H1 (cell line): ENCODE measurements around the gene CST7. TPM values are rescaled to one million over a fixed set of nuclear protein-coding genes. Genes with fewer than 3 reads are reported as not detected.

Experiments used
- CTCF ChIA-PET: fragments of 300-600 bp; sonication (Branson Sonifier 250); formaldehyde crosslinking; loops from one replicate; lab custom pipeline; 2021; ENCODE audit not compliant: partially characterized antibody; lab: Charles Lee
- POLR2A ChIA-PET: fragments of 300-600 bp; sonication (Branson Sonifier 250); formaldehyde crosslinking; loops from one replicate; lab custom pipeline; 2021; ENCODE audit warnings: inconsistent platforms; ENCODE audit not compliant: partially characterized antibody; lab: Charles Lee
- DNase-seq, 2 experiments: peaks; one replicate each; pipeline versions ENCODE4 v3.0.0 to v3.0.0-alpha.2; 2010 to 2022; ENCODE audit warnings: low spot score in 2 of 2, low read depth in 1 of 2, mixed read lengths in 1 of 2
- FAIRE-seq: peaks from 2 replicates; lab custom pipeline; 2011; peaks lifted over from hg19 to GRCh38; lab: Jason Lieb, UNC
- H2AFZ ChIP-seq: 2 replicates; pipeline ENCODE4 v1.8.1; 2012; ENCODE audit warnings: low read length, inconsistent platforms
- H2AK5ac ChIP-seq: 2 replicates; pipeline ENCODE4 v1.6.1; 2013; ENCODE audit warnings: low read depth, low read length
- H2BK120ac ChIP-seq: replicated peaks from 2 replicates; pipeline ENCODE3; 2013; ENCODE audit warnings: low read depth, low read length, inconsistent platforms
- H2BK12ac ChIP-seq: 2 replicates; pipeline ENCODE4 v1.6.1; 2013; ENCODE audit warnings: low read depth, low read length
- H2BK15ac ChIP-seq: 2 replicates; pipeline ENCODE4 v1.6.1; 2013; ENCODE audit warnings: low read length
- H2BK20ac ChIP-seq: 2 replicates; pipeline ENCODE4 v1.6.1; 2013; ENCODE audit warnings: low read length
- H2BK5ac ChIP-seq: 2 replicates; pipeline ENCODE4 v1.6.1; 2013; ENCODE audit warnings: low read depth, low read length
- H3K14ac ChIP-seq: 2 replicates; pipeline ENCODE4 v1.6.1; 2013; ENCODE audit warnings: inconsistent platforms; ENCODE audit not compliant: insufficient read length
- H3K18ac ChIP-seq: 2 replicates; pipeline ENCODE4 v1.6.1; 2013; ENCODE audit warnings: low read length; ENCODE audit errors: extremely low read depth
- H3K23ac ChIP-seq: 2 replicates; pipeline ENCODE4 v1.6.1; 2013; ENCODE audit warnings: inconsistent platforms; ENCODE audit not compliant: insufficient read length
- H3K23me2 ChIP-seq: 2 replicates; pipeline ENCODE4 v1.6.1; 2013; ENCODE audit warnings: low read depth, low read length
- H3K27ac ChIP-seq: 2 replicates; pipeline ENCODE4 v1.6.1; 2011; ENCODE audit warnings: low read depth, low read length, inconsistent platforms
- H3K27me3 ChIP-seq, 4 experiments: replicated peaks in 1 of 4; 1 replicate in 1 of 4; 2 replicates in 3 of 4; pipeline versions ENCODE4 v1.6.1 to v1.8.1; 2011 to 2013; ENCODE audit warnings: low read length in 3 of 4, mild to moderate bottlenecking in 3 of 4, inconsistent platforms in 2 of 4, mixed read lengths in 2 of 4, moderate library complexity in 1 of 4; ENCODE audit not compliant: control insufficient read depth in 3 of 4, insufficient read depth in 3 of 4; ENCODE audit errors: extremely low read depth in 1 of 4
- H3K36me3 ChIP-seq, 4 experiments: 2 replicates each; pipeline versions ENCODE4 v1.6.1 to v1.8.1; 2011 to 2013; ENCODE audit warnings: mild to moderate bottlenecking in 4 of 4, low read length in 3 of 4, moderate library complexity in 2 of 4, control low read depth in 1 of 4, inconsistent platforms in 1 of 4; ENCODE audit not compliant: insufficient read depth in 4 of 4, control insufficient read depth in 2 of 4
- H3K4ac ChIP-seq: replicated peaks from 2 replicates; pipeline ENCODE3; 2013; ENCODE audit warnings: low read length, low read depth, mixed read lengths, inconsistent platforms; ENCODE audit not compliant: insufficient read length
- H3K4me1 ChIP-seq, 4 experiments: replicated peaks in 1 of 4; 1 replicate in 1 of 4; 2 replicates in 3 of 4; pipeline versions ENCODE4 v1.6.1 to v1.8.1; 2011 to 2013; ENCODE audit warnings: low read length in 3 of 4, inconsistent platforms in 2 of 4, mixed read lengths in 1 of 4; ENCODE audit not compliant: insufficient read depth in 4 of 4, control insufficient read depth in 3 of 4
- H3K4me2 ChIP-seq, 2 experiments: 2 replicates each; pipeline versions ENCODE4 v1.6.1 to v1.8.1; 2011 to 2013; ENCODE audit warnings: low read depth in 2 of 2, low read length in 2 of 2, control low read depth in 1 of 2, inconsistent platforms in 1 of 2, mild to moderate bottlenecking in 1 of 2; ENCODE audit not compliant: insufficient read depth in 1 of 2
- H3K4me3 ChIP-seq, 4 experiments: fragments of 200-600, 300-600 bp in 1 of 4; sonication (generic), shearing (Covaris generic), sonication (Bioruptor Twin) in 1 of 4; 2 replicates each; pipeline versions ENCODE4 v1.5.1 to v1.8.1; 2011 to 2016; ENCODE audit warnings: low read length in 4 of 4, low read depth in 3 of 4, control low read depth in 2 of 4, inconsistent platforms in 2 of 4, mild to moderate bottlenecking in 2 of 4, mixed read lengths in 1 of 4, moderate library complexity in 1 of 4; ENCODE audit not compliant: insufficient read depth in 2 of 4; ENCODE audit errors: extremely low read depth in 1 of 4
- H3K56ac ChIP-seq: replicated peaks from 2 replicates; pipeline ENCODE3; 2013; ENCODE audit warnings: low read depth, mild to moderate bottlenecking, mixed read lengths, low read length, inconsistent platforms; ENCODE audit not compliant: insufficient read length
- H3K79me1 ChIP-seq: 2 replicates; pipeline ENCODE4 v1.6.1; 2013; ENCODE audit warnings: low read depth, low read length, control low read depth
- H3K79me2 ChIP-seq, 2 experiments: 2 replicates each; pipeline versions ENCODE4 v1.6.1 to v1.8.1; 2012 to 2013; ENCODE audit warnings: low read length in 2 of 2, mild to moderate bottlenecking in 2 of 2, inconsistent platforms in 1 of 2; ENCODE audit not compliant: insufficient read depth in 2 of 2, control insufficient read depth in 1 of 2
- H3K9ac ChIP-seq, 4 experiments: replicated peaks in 1 of 4; 1 replicate in 1 of 4; 2 replicates in 3 of 4; pipeline versions ENCODE4 v1.6.1 to v1.8.1; 2011 to 2013; ENCODE audit warnings: low read depth in 3 of 4, low read length in 3 of 4, control low read depth in 2 of 4, mild to moderate bottlenecking in 2 of 4, moderate library complexity in 2 of 4, inconsistent platforms in 1 of 4; ENCODE audit errors: extremely low read depth in 1 of 4
- H3K9me3 ChIP-seq, 2 experiments: 2 replicates each; pipeline versions ENCODE4 v1.6.1 to v1.8.1; 2012 to 2013; ENCODE audit warnings: mild to moderate bottlenecking in 2 of 2, moderate library complexity in 2 of 2, control low read depth in 1 of 2, inconsistent platforms in 1 of 2, low read depth in 1 of 2, low read length in 1 of 2, mixed read lengths in 1 of 2; ENCODE audit not compliant: insufficient read depth in 2 of 2
- H4K20me1 ChIP-seq, 2 experiments: replicated peaks in 1 of 2; 2 replicates each; pipeline versions ENCODE3 to v1.8.1; 2011 to 2013; ENCODE audit warnings: inconsistent platforms in 2 of 2, low read length in 2 of 2, mild to moderate bottlenecking in 1 of 2; ENCODE audit not compliant: insufficient read depth in 2 of 2, control insufficient read depth in 1 of 2
- H4K5ac ChIP-seq: 2 replicates; pipeline ENCODE4 v1.6.1; 2013; ENCODE audit warnings: low read length, low read depth, mixed read lengths, inconsistent platforms; ENCODE audit not compliant: insufficient read length
- H4K8ac ChIP-seq: 2 replicates; pipeline ENCODE4 v1.8.0; 2013; ENCODE audit warnings: mild to moderate bottlenecking, moderate library complexity, low read length, inconsistent platforms; ENCODE audit not compliant: insufficient read depth; ENCODE audit errors: extremely low read depth
- H4K91ac ChIP-seq: replicated peaks from 2 replicates; pipeline ENCODE3; 2013; ENCODE audit warnings: low read length, mixed read lengths, inconsistent platforms; ENCODE audit not compliant: insufficient read length
- BCL11A ChIP-seq, 2 experiments: IDR thresholded peaks; one replicate each; pipeline ENCODE4 v1.6.1; 2011; ENCODE audit warnings: low read depth in 2 of 2, low read length in 2 of 2, mild to moderate bottlenecking in 2 of 2
- CHD1 ChIP-seq: IDR thresholded peaks from 2 replicates; pipeline ENCODE4 v1.6.1; 2012; ENCODE audit warnings: low read depth, low read length, improper control_type of control experiment
- EP300 ChIP-seq, 2 experiments: IDR thresholded peaks; 1 replicate in 1 of 2; 2 replicates in 1 of 2; pipeline ENCODE4 v1.6.1; 2011 to 2012; ENCODE audit warnings: low read depth in 2 of 2, low read length in 2 of 2, mild to moderate bottlenecking in 2 of 2, borderline replicate concordance in 1 of 2, inconsistent platforms in 1 of 2, moderate library complexity in 1 of 2
- MAFK ChIP-seq: IDR thresholded peaks from 2 replicates; pipeline ENCODE4 v1.6.1; 2012; ENCODE audit warnings: low read depth, mild to moderate bottlenecking, improper control_type of control experiment, low read length
- POLR2A ChIP-seq, 2 experiments: IDR thresholded peaks; 1 replicate in 1 of 2; 2 replicates in 1 of 2; pipeline ENCODE4 v1.6.1; 2011; ENCODE audit warnings: low read depth in 2 of 2, low read length in 2 of 2, mild to moderate bottlenecking in 2 of 2; ENCODE audit errors: control extremely low read depth in 1 of 2
- RFX5 ChIP-seq: IDR thresholded peaks from 2 replicates; pipeline ENCODE4 v1.6.1; 2011; ENCODE audit warnings: low read depth, low read length, improper control_type of control experiment, borderline replicate concordance
- RNF2 ChIP-seq: fragments of 200-900, 300-1000 bp; sonication (generic); IDR thresholded peaks from 2 replicates; pipeline ENCODE4 v1.7.1; 2016; ENCODE audit warnings: borderline replicate concordance, low read depth, mild to moderate bottlenecking, antibody characterized with exemption, low read length; ENCODE audit not compliant: poor library complexity, severe bottlenecking; ENCODE audit errors: missing control alignments
- SIN3A ChIP-seq, 2 experiments: IDR thresholded peaks in 1 of 2; conservative IDR thresholded peaks in 1 of 2; 2 replicates each; pipeline ENCODE4 v1.6.1; 2011 to 2012; ENCODE audit warnings: low read length in 2 of 2, improper control_type of control experiment in 1 of 2, low read depth in 1 of 2, mild to moderate bottlenecking in 1 of 2
- SRF ChIP-seq: IDR thresholded peaks from 2 replicates; pipeline ENCODE4 v1.6.1; 2011; ENCODE audit warnings: mild to moderate bottlenecking, low read depth, low read length, moderate library complexity
- TAF7 ChIP-seq: optimal IDR thresholded peaks from 2 replicates; pipeline ENCODE3; 2011; ENCODE audit warnings: low read depth, mild to moderate bottlenecking, inconsistent platforms, low read length, moderate library complexity, borderline replicate concordance
- TBP ChIP-seq: IDR thresholded peaks from 2 replicates; pipeline ENCODE4 v1.6.1; 2011; ENCODE audit warnings: low read depth, low read length, improper control_type of control experiment
- WGBS, 2 experiments: shearing (Covaris generic) in 1 of 2; methylation state at CpG; one replicate each; pipeline versions ENCODE4 v1.1.6 to v1.1.7; 2013 to 2015; ENCODE audit warnings: low lambda C conversion rate in 2 of 2, mixed read lengths in 2 of 2, inconsistent platforms in 1 of 2, low coverage in 1 of 2, missing lambda C conversion rate in 1 of 2; ENCODE audit not compliant: insufficient replicate concordance in 2 of 2, insufficient coverage in 1 of 2, insufficient read length in 1 of 2; ENCODE audit errors: extremely low coverage in 1 of 2, missing lambda C conversion rate in 1 of 2; 5-methylcytosine and 5-hydroxymethylcytosine counted together
- polyA plus RNA-seq, 7 experiments: library from polyadenylated mRNA; depleted of rRNA in 3 of 7; stranded (reverse) in 5 of 7; unstranded in 2 of 7; fragments of >200 nt in 5 of 7; fragments of 200-250 nt in 2 of 7; gene quantifications; 1 replicate in 5 of 7; 2 replicates in 1 of 7; 4 replicates in 1 of 7; pipeline versions ENCODE4 v1.2.1 to v1.2.3, GENCODE V29; 2011 to 2013; ENCODE audit warnings: missing spikeins in 2 of 7, mixed read lengths in 2 of 7
- total RNA-seq: library from RNA; stranded (reverse); fragmentation: NEBNext Ultra II Directional; extraction: Animal tissue kit (Norgen Biotek cat#: 25700); gene quantifications from 2 replicates; pipeline ENCODE4 v1.2.1, GENCODE V29; 2021

Gene CST7
- total and polyA plus RNA-seq, 2 of the 8 experiments (the other 6 are each of a cell fraction or from before 2014, with no cell fraction given), result not detected

DNA sequence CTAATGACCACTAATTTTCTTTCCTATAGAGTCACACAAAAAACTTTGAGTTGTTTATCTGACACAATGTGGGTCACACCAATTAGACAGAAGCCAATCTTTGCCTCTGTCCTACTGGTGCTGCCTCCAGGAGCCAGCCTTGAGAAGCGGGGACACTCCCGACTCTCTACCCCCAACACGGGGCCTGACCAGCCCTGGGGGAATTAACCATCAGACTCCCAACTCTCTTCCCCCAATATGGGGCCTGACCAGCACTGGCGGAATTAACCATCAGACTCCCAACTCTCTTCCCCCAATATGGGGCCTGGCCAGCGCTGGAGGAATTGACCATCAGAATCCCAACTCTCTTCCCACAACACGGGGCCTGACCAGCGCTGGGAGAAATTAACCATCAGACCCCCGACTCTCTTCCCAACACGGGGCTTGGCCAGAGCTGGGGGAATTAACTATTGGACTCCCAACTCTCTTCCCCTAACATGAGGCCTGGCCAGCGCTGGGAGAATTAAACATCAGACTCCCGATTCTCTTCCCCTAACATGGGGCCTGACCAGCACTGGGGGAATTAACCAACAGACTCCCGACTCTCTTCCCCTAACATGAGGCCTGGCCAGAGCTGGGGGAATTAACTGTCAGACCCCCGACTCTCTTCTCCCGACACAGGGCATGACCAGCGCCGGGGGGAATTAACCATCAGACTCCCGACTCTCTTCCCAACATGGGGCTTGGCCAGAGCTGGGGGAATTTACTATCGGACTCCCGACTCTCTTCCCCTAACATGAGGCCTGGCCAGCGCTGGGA, 12.5 kb downstream of the CST7 start:
- no peaks in the 10 kb centered on the region for H3K9me3 ChIP-seq
- no peak overlapping the region for H2AK5ac ChIP-seq
- no peak overlapping the region for H3K27ac ChIP-seq
- no peak overlapping the region for H2BK20ac ChIP-seq
- H2BK12ac ChIP-seq, result no peak overlapping the region
- H2BK5ac ChIP-seq, result no peak overlapping the region
- H4K91ac ChIP-seq, result no peak overlapping the region
- no peaks in the 10 kb centered on the region for H3K79me2 ChIP-seq
- ChIA-PET CTCF (interaction anchor here (0.9 to 1.6 kb wide), 6 partner anchors 9 to 285 kb away, joined by 3 to 6 read pairs (median 3); no protein-coding TSS in a partner anchor), POLR2A (no interaction called here)
- no peak overlapping the region for H3K18ac ChIP-seq
- no peak overlapping the region for H2BK120ac ChIP-seq
- H3K56ac ChIP-seq, result no peak overlapping the region
- H3K23ac ChIP-seq, result no peak overlapping the region
- no peak for TF ChIP-seq EP300 (IDR thresholded peaks at IDR 0.05; ENCODE audit: borderline replicate concordance in 1 of 2, low read depth in 2 of 2, low read length in 2 of 2)
- TF ChIP-seq SRF, result no peak
- no peak for TF ChIP-seq MAFK
- TF ChIP-seq SIN3A (conservative IDR thresholded peaks at IDR 0.05 in 1 of 2, IDR thresholded peaks at IDR 0.05 in 1 of 2; ENCODE audit: low read depth in 1 of 2, low read length in 2 of 2), result no peak
- TF ChIP-seq POLR2A (IDR thresholded peaks at IDR 0.05; ENCODE audit: control extremely low read depth in 1 of 2, low read depth in 2 of 2, low read length in 2 of 2), result no peak
- TF ChIP-seq CHD1, result no peak
- TF ChIP-seq RFX5, result no peak
- no peak for TF ChIP-seq TBP
- TF ChIP-seq BCL11A (IDR thresholded peaks at IDR 0.05; ENCODE audit: low read depth in 2 of 2, low read length in 2 of 2), result no peak
- no peak for TF ChIP-seq TAF7
- no peak for TF ChIP-seq RNF2
- DNase-seq, result no peak
- H3K4ac ChIP-seq, result no peak overlapping the region
- peaks cover 0 to 20% (median 9%) of the 10 kb centered on the region in 4 experiments; a peak in 5 of 8 replicates for H3K36me3 ChIP-seq
- H3K4me2 ChIP-seq, result no peak overlapping the region
- H3K4me3 ChIP-seq, result no peak overlapping the region
- no peaks in the 10 kb centered on the region for H3K23me2 ChIP-seq
- 84% methylated on average over 20 of the region's 20 CpGs; no CpG with 5 or more reads in 1 of the 2 experiments for WGBS, 2 experiments
- no peak overlapping the region for H2BK15ac ChIP-seq
- H3K9ac ChIP-seq, result no peak overlapping the region
- H4K8ac ChIP-seq, result no peak overlapping the region
- FAIRE-seq, result no peak
- H3K27me3 ChIP-seq, result no peaks in the 10 kb centered on the region
- peaks cover 0 to 8% of the 10 kb centered on the region in 2 experiments for H4K20me1 ChIP-seq
- H3K14ac ChIP-seq, result no peak overlapping the region
- no peaks in the 10 kb centered on the region for H3K4me1 ChIP-seq
- H4K5ac ChIP-seq, result no peak overlapping the region
- H3K79me1 ChIP-seq, result no peaks in the 10 kb centered on the region
- no peak overlapping the region for H2AFZ ChIP-seq
